Endothelial cell of umbilical vein (primary cell): ENCODE results near the gene BLTP3B. TPM values are rescaled to one million over a fixed set of nuclear protein-coding genes. Genes with fewer than 3 reads are reported as not detected.

Source experiments
- BruUV-seq: library from RNA; stranded (reverse); fragments of 400-500 nt; replicated peaks from 2 replicates; lab custom pipeline; 2021; lab: Mats Ljungman, UMichigan
- CTCF ChIA-PET: fragments of 300-600, 350-600 bp; sonication (Branson Sonifier 250); formaldehyde crosslinking; loops from one replicate; lab custom pipeline; 2021; ENCODE audit warnings: antibody characterized with exemption, inconsistent platforms; lab: Charles Lee
- POLR2A ChIA-PET: fragments of 300-600, 350-600 bp; sonication (Branson Sonifier 250); formaldehyde crosslinking; loops from one replicate; lab custom pipeline; 2021; ENCODE audit warnings: antibody characterized with exemption, inconsistent platforms; lab: Charles Lee
- DNase-seq: peaks from one replicate; pipeline ENCODE4 v3.0.0-alpha.2; 2011; ENCODE audit warnings: low read depth, low spot score
- FAIRE-seq: peaks from 2 replicates; lab custom pipeline; 2011; peaks lifted over from hg19 to GRCh38; lab: Jason Lieb, UNC
- H2AFZ ChIP-seq: 2 replicates; pipeline ENCODE4 v1.6.0; 2012; ENCODE audit warnings: low read depth, low read length, control low read depth, inconsistent platforms
- H3K27ac ChIP-seq: 2 replicates; pipeline ENCODE4 v1.5.1; 2011; ENCODE audit warnings: low read depth, mild to moderate bottlenecking, control low read depth, low read length, moderate library complexity; ENCODE audit not compliant: insufficient read depth
- H3K27me3 ChIP-seq, 2 experiments: 2 replicates each; pipeline versions ENCODE4 v1.6.0 to v1.6.1; 2011; ENCODE audit warnings: low read length in 2 of 2, mixed read lengths in 1 of 2; ENCODE audit not compliant: control insufficient read depth in 2 of 2, insufficient read depth in 2 of 2
- H3K36me3 ChIP-seq, 2 experiments: 2 replicates in 1 of 2; 3 replicates in 1 of 2; pipeline ENCODE4 v1.5.1; 2011; ENCODE audit warnings: low read length in 2 of 2, mild to moderate bottlenecking in 1 of 2, moderate library complexity in 1 of 2; ENCODE audit not compliant: control insufficient read depth in 2 of 2, insufficient read depth in 2 of 2; ENCODE audit errors: extremely low read depth in 1 of 2
- H3K4me1 ChIP-seq: 3 replicates; pipeline ENCODE4 v1.5.1; 2011; ENCODE audit warnings: mild to moderate bottlenecking, low read length; ENCODE audit not compliant: control insufficient read depth, insufficient read depth; ENCODE audit errors: extremely low read depth
- H3K4me2 ChIP-seq: 2 replicates; pipeline ENCODE4 v1.6.1; 2011; ENCODE audit warnings: low read length, control low read depth, mixed read lengths; ENCODE audit not compliant: insufficient read depth
- H3K4me3 ChIP-seq, 3 experiments: fragments of 200-600 bp in 1 of 3; sonication (generic), shearing (Covaris generic) in 1 of 3; replicated peaks in 1 of 3; 2 replicates each; pipeline ENCODE4 v1.5.1; 2011 to 2016; ENCODE audit warnings: control low read depth in 3 of 3, low read length in 3 of 3, mild to moderate bottlenecking in 2 of 3, inconsistent platforms in 1 of 3, low read depth in 1 of 3, moderate library complexity in 1 of 3; ENCODE audit not compliant: insufficient read depth in 1 of 3
- H3K79me2 ChIP-seq: 2 replicates; pipeline ENCODE4 v1.6.0; 2012; ENCODE audit warnings: low read length, inconsistent platforms; ENCODE audit not compliant: control insufficient read depth, insufficient read depth
- H3K9ac ChIP-seq: replicated peaks from 2 replicates; pipeline ENCODE3; 2011; ENCODE audit warnings: low read length, control low read depth; ENCODE audit not compliant: insufficient read depth; ENCODE audit errors: extremely low read depth
- H3K9me1 ChIP-seq: replicated peaks from 3 replicates; pipeline ENCODE4 v1.6.0; 2011; ENCODE audit warnings: mild to moderate bottlenecking, low read length; ENCODE audit not compliant: control insufficient read depth, insufficient read depth; ENCODE audit errors: extremely low read depth
- H3K9me3 ChIP-seq: replicated peaks from 2 replicates; pipeline ENCODE4 v1.5.1; 2012; ENCODE audit warnings: low read length, inconsistent platforms; ENCODE audit not compliant: control insufficient read depth, insufficient read depth
- H4K20me1 ChIP-seq: replicated peaks from 2 replicates; pipeline ENCODE3; 2011; ENCODE audit warnings: mild to moderate bottlenecking, low read length; ENCODE audit not compliant: control insufficient read depth, insufficient read depth; ENCODE audit errors: extremely low read depth
- CTCF ChIP-seq, 2 donors: IDR thresholded peaks; 1 replicate in 1 of 2; 2 replicates in 1 of 2; pipeline ENCODE4 v1.5.1; 2011; ENCODE audit warnings: low read length in 2 of 2, mild to moderate bottlenecking in 2 of 2, moderate library complexity in 2 of 2, control low read depth in 1 of 2, inconsistent platforms in 1 of 2, low read depth in 1 of 2; ENCODE audit not compliant: insufficient read depth in 1 of 2; ENCODE audit errors: extremely low read depth in 1 of 2
- EZH2 ChIP-seq: IDR thresholded peaks from 2 replicates; pipeline ENCODE4 v1.6.1; 2012; ENCODE audit warnings: borderline replicate concordance, low read depth, mild to moderate bottlenecking, moderate library complexity, low read length, inconsistent platforms; ENCODE audit not compliant: severe bottlenecking
- FOS ChIP-seq: IDR thresholded peaks from 2 replicates; pipeline ENCODE4 v1.6.1; 2011; ENCODE audit warnings: mild to moderate bottlenecking, low read length, moderate library complexity, borderline replicate concordance; ENCODE audit not compliant: insufficient read depth
- GATA2 ChIP-seq: IDR thresholded peaks from 2 replicates; pipeline ENCODE4 v1.7.0; 2011; ENCODE audit warnings: low read depth, mild to moderate bottlenecking, moderate library complexity, mixed read lengths, low read length; ENCODE audit not compliant: insufficient read length, insufficient read depth
- JUN ChIP-seq: IDR thresholded peaks from 2 replicates; pipeline ENCODE4 v1.6.1; 2011; ENCODE audit warnings: borderline replicate concordance, low read depth; ENCODE audit not compliant: insufficient read length, insufficient read depth
- MAX ChIP-seq: IDR thresholded peaks from 2 replicates; pipeline ENCODE4 v1.6.1; 2011; ENCODE audit not compliant: insufficient read depth, insufficient read length
- MYC ChIP-seq: IDR thresholded peaks from one replicate; pipeline ENCODE4 v1.6.1; 2011; ENCODE audit warnings: mild to moderate bottlenecking, low read depth, low read length
- POLR2A ChIP-seq: IDR thresholded peaks from 2 replicates; pipeline ENCODE4 v1.6.1; 2012; ENCODE audit warnings: low read depth, mild to moderate bottlenecking, control low read depth, low read length
- POLR2AphosphoS5 ChIP-seq: IDR thresholded peaks from 2 replicates; pipeline ENCODE4 v1.6.1; 2012; ENCODE audit warnings: low read depth, mild to moderate bottlenecking, control low read depth, low read length, moderate library complexity; ENCODE audit not compliant: insufficient read depth
- dilution Hi-C: fragments of 300-500 bp; cut with MboI; formaldehyde crosslinking; loops from one replicate; pipeline ENCODE4 v1.15.0; 2019; ENCODE audit warnings: low sequenced_read_pairs; ENCODE audit not compliant: extremely low pct_ligation_motif_present
- intact Hi-C: fragments of 100-400 bp; cut with micrococcal nuclease; formaldehyde crosslinking; loops from one replicate; pipeline ENCODE4 v1.10.0; 2022
- polyA plus RNA-seq, 4 experiments: library from polyadenylated mRNA; depleted of rRNA in 3 of 4; stranded (reverse) in 3 of 4; unstranded in 1 of 4; fragments of >200 nt; gene quantifications; 2 replicates each; pipeline versions ENCODE4 v1.2.1 to v1.2.3, GENCODE V29; 2011 to 2012; ENCODE audit warnings: missing spikeins in 1 of 4
- total RNA-seq: library from RNA; stranded (reverse); gene quantifications from 2 replicates; pipeline ENCODE4 v1.2.3, GENCODE V29; 2021

BLTP3B gene
- total and polyA plus RNA-seq, 2 donors (not counting 3 experiments of a cell fraction or from before 2014, with no cell fraction given), result 5.4 to 17.9 TPM

- Histone ChIP-seq H3K4me2 (no peak overlapping the region), H3K9me3 (no peaks in the 10 kb centered on the region), H3K9ac (no peak overlapping the region), H3K9me1 (no peaks in the 10 kb centered on the region), H3K27me3 (no peaks in the 10 kb centered on the region), H3K36me3 (no peaks in the 10 kb centered on the region), H3K79me2 (no peaks in the 10 kb centered on the region), H3K4me1 (no peaks in the 10 kb centered on the region), H2AFZ (no peak overlapping the region), H3K4me3 (no peak overlapping the region), H3K27ac (no peak overlapping the region), H4K20me1 (no peaks in the 10 kb centered on the region)
- intact Hi-C loops, result loop anchor here (5.0 kb wide), 1 partner anchor 1982 kb away; no protein-coding TSS in a partner anchor
- TF ChIP-seq POLR2AphosphoS5 (no peak), POLR2A (no peak), JUN (no peak), MYC (no peak), MAX (no peak), CTCF (IDR thresholded peaks at IDR 0.05; ENCODE audit: extremely low read depth in 1 of 2, insufficient read depth in 1 of 2, low read depth in 1 of 2, low read length in 2 of 2) (no peak), FOS (no peak), EZH2 (no peak), GATA2 (no peak)
- dilution Hi-C loops, result no loop called here
- DNase-seq, result no peak
- ChIA-PET CTCF (interaction anchor here (2.0 kb wide), 1 partner anchor 15 kb away, joined by 10 read pairs; no protein-coding TSS in a partner anchor), POLR2A (no interaction called here)
- no TSS peak for BruUV-seq
- no peak for FAIRE-seq
Observed at GRCh38 chr12:100169345-100169744, 26.7 kb upstream of the BLTP3B start.
